ENCODE data around the gene KCNA5. TPM values are rescaled to one million over a fixed set of nuclear protein-coding genes. Genes with fewer than 3 reads are reported as not detected.

KCNA5 gene
- total RNA-seq, 1 experiment from 2014 or later: not detected

DNA sequence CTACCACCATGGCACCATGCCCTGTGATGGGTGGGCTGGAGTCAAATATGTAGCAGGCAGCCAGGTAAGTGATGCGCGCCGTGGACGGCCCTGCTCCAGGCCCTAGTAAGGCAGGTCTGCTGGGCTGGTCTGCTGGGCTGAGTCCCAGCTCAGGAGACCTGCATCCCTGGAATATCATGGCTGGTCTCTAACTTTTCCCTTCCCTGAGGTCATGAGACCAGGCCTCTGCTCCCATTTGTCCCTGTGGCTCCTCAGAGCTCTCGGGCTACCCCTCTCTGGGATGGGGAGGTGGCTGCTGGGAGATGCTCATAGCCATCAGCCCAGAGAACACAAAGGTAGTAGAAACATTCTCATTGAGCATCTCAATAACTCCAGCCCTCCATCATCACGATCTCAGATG, 19.8 kb upstream of the KCNA5 start:
- Histone ChIP-seq H3K79me2 (ENCODE audit: low read length) (no peaks in the 10 kb centered on the region), H3K4me2 (ENCODE audit: low read length) (no peak overlapping the region), H3K9me3 (ENCODE audit: low read length) (no peaks in the 10 kb centered on the region), H3F3A (ENCODE audit: low read length, unreplicated experiment) (no peaks in the 10 kb centered on the region), H2AFZ (ENCODE audit: low read length) (no peak overlapping the region), H4K20me1 (ENCODE audit: low read length) (no peaks in the 10 kb centered on the region), H3K9ac (ENCODE audit: low read length) (no peak overlapping the region), H3K27ac (ENCODE audit: low read length) (no peak overlapping the region), H3K27me3 (ENCODE audit: low read length) (no peaks in the 10 kb centered on the region), H3K4me3 (ENCODE audit: low read length) (no peak overlapping the region), H3K9me2 (replicated peaks; ENCODE audit: low read length) (no peaks in the 10 kb centered on the region), H3K36me3 (ENCODE audit: low read depth, low read length) (no peaks in the 10 kb centered on the region), H3K4me1 (ENCODE audit: insufficient read depth, low read length) (no peaks in the 10 kb centered on the region)
- ChIA-PET POLR2A (ENCODE audit: unreplicated experiment) (no interaction called here), CTCF (no interaction called here)
- DNase-seq: no peak
- BruUV-seq (replicated peaks): no TSS peak
- no peak for ATAC-seq
- intact Hi-C loops (cut with micrococcal nuclease): no loop called here
- TF ChIP-seq, protein P1, sequence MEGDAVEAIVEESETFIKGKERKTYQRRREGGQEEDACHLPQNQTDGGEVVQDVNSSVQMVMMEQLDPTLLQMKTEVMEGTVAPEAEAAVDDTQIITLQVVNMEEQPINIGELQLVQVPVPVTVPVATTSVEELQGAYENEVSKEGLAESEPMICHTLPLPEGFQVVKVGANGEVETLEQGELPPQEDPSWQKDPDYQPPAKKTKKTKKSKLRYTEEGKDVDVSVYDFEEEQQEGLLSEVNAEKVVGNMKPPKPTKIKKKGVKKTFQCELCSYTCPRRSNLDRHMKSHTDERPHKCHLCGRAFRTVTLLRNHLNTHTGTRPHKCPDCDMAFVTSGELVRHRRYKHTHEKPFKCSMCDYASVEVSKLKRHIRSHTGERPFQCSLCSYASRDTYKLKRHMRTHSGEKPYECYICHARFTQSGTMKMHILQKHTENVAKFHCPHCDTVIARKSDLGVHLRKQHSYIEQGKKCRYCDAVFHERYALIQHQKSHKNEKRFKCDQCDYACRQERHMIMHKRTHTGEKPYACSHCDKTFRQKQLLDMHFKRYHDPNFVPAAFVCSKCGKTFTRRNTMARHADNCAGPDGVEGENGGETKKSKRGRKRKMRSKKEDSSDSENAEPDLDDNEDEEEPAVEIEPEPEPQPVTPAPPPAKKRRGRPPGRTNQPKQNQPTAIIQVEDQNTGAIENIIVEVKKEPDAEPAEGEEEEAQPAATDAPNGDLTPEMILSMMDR (conservative IDR thresholded peaks at IDR 0.05; ENCODE audit: low read depth, low read length): no peak
- TF ChIP-seq EZH2 (IDR thresholded peaks at IDR 0.05; ENCODE audit: low read length, unreplicated experiment) (no peak), EZH2phosphoT487 (IDR thresholded peaks at IDR 0.05; ENCODE audit: borderline replicate concordance, low read length) (no peak)

GRCh38 chr12:5026342-5026938, 17.2 kb upstream of the KCNA5 start:
- no peak overlapping the region for H3K27ac ChIP-seq (ENCODE audit: low read length)
- H4K20me1 ChIP-seq (ENCODE audit: low read length): no peaks in the 10 kb centered on the region
- ChIA-PET POLR2A (ENCODE audit: unreplicated experiment) (no interaction called here), CTCF (no interaction called here)
- no peak overlapping the region for H3K4me3 ChIP-seq (ENCODE audit: low read length)
- H3K4me2 ChIP-seq (ENCODE audit: low read length): no peak overlapping the region
- no TSS peak for BruUV-seq (replicated peaks)
- no peaks in the 10 kb centered on the region for H3K9me3 ChIP-seq (ENCODE audit: low read length)
- no peak overlapping the region for H3K9ac ChIP-seq (ENCODE audit: low read length)
- no peak overlapping the region for H2AFZ ChIP-seq (ENCODE audit: low read length)
- DNase-seq (no peak), ATAC-seq (no peak)
- H3K27me3 ChIP-seq (ENCODE audit: low read length): no peaks in the 10 kb centered on the region
- no peaks in the 10 kb centered on the region for H3K79me2 ChIP-seq (ENCODE audit: low read length)
- H3K9me2 ChIP-seq (replicated peaks; ENCODE audit: low read length): no peaks in the 10 kb centered on the region
- H3F3A ChIP-seq (ENCODE audit: low read length, unreplicated experiment): no peaks in the 10 kb centered on the region
- H3K36me3 ChIP-seq (ENCODE audit: low read depth, low read length): no peaks in the 10 kb centered on the region
- intact Hi-C loops (cut with micrococcal nuclease): no loop called here
- no peak for TF ChIP-seq EZH2 (IDR thresholded peaks at IDR 0.05; ENCODE audit: low read length, unreplicated experiment)
- TF ChIP-seq, protein P1 (conservative IDR thresholded peaks at IDR 0.05; ENCODE audit: low read depth, low read length): no peak
- no peak for TF ChIP-seq EZH2phosphoT487 (IDR thresholded peaks at IDR 0.05; ENCODE audit: borderline replicate concordance, low read length)
- no peaks in the 10 kb centered on the region for H3K4me1 ChIP-seq (ENCODE audit: insufficient read depth, low read length)

DNA sequence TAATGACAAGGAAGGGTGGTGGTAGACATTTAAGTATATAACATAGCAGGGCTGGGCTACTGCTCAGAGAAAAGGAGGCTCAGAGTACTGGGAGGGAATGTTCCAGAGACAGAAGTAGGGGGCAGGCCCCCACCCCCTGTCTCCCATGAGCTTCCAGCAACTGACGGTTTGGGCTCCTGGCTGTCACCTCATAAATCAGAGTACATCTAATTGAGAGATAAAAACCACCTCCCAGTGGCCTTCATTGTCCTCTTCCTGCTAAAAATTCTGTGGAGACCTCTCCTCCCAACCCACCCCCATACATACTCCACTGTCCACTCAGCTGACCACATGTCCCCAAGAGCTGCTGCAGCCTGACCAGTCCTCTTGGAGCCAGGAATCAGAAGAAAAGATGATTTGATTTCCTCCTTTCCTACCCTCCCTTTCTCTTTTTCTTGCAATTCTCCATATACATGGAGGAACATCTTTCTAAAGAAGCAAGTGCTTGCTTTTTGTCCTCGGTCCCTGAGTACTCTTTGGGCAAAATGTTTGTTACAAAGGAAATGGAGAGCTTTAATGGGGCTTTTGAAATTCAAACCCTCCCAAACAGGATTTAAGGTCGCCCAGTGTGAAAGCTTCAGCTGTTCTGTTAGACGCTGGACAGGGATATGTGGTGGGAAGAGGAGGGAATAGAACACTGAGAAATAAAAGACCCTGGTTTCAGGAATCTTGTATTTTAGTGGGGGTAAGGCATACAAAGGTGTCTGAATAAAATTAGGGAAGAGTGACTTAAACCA, 16.4 kb upstream of the KCNA5 start:
- no TSS peak for BruUV-seq (replicated peaks)
- Histone ChIP-seq H3K79me2 (ENCODE audit: low read length) (no peaks in the 10 kb centered on the region), H3F3A (ENCODE audit: low read length, unreplicated experiment) (no peaks in the 10 kb centered on the region), H3K27me3 (ENCODE audit: low read length) (no peaks in the 10 kb centered on the region), H3K9me2 (replicated peaks; ENCODE audit: low read length) (no peaks in the 10 kb centered on the region), H2AFZ (ENCODE audit: low read length) (no peak overlapping the region), H3K9me3 (ENCODE audit: low read length) (no peaks in the 10 kb centered on the region), H4K20me1 (ENCODE audit: low read length) (no peaks in the 10 kb centered on the region), H3K27ac (ENCODE audit: low read length) (no peak overlapping the region), H3K4me3 (ENCODE audit: low read length) (no peak overlapping the region), H3K36me3 (ENCODE audit: low read depth, low read length) (no peaks in the 10 kb centered on the region), H3K4me1 (ENCODE audit: insufficient read depth, low read length) (no peaks in the 10 kb centered on the region), H3K9ac (ENCODE audit: low read length) (no peak overlapping the region), H3K4me2 (ENCODE audit: low read length) (no peak overlapping the region)
- ChIA-PET CTCF (no interaction called here), POLR2A (ENCODE audit: unreplicated experiment) (no interaction called here)
- no peak for ATAC-seq
- intact Hi-C loops (cut with micrococcal nuclease): no loop called here
- DNase-seq: no peak
- TF ChIP-seq EZH2phosphoT487 (IDR thresholded peaks at IDR 0.05; ENCODE audit: borderline replicate concordance, low read length) (no peak), EZH2 (IDR thresholded peaks at IDR 0.05; ENCODE audit: low read length, unreplicated experiment) (no peak)
- TF ChIP-seq, protein P1 (conservative IDR thresholded peaks at IDR 0.05; ENCODE audit: low read depth, low read length): no peak
